SK-N-SH (cell line): ENCODE results near the gene OBSCN. TPM values are rescaled to one million over a fixed set of nuclear protein-coding genes. Genes with fewer than 3 reads are reported as not detected.

Experiments used
- CTCF ChIA-PET: fragments of 300-600, 350-600 bp; formaldehyde crosslinking; extraction: SDS; loops from one replicate; lab custom pipeline; 2021; lab: Yijun Ruan, JAX
- POLR2A ChIA-PET: fragments of 350-600 bp; sonication (Branson Sonifier 250); formaldehyde crosslinking; extraction: SDS; loops from one replicate; lab custom pipeline; 2020; ENCODE audit warnings: antibody characterized with exemption, inconsistent platforms; lab: Yijun Ruan, JAX
- DNase-seq: peaks from one replicate; pipeline ENCODE4 v3.0.0; 2012
- H2AFZ ChIP-seq: fragments of 200-600 bp; sonication (generic); 2 replicates; pipeline ENCODE4 v1.8.1; 2016; ENCODE audit warnings: antibody characterized with exemption, mild to moderate bottlenecking, low read depth
- H3F3A ChIP-seq: fragments of 200-600 bp; sonication (generic); replicated peaks from 2 replicates; pipeline ENCODE3; 2016; ENCODE audit warnings: antibody characterized with exemption, mild to moderate bottlenecking; ENCODE audit not compliant: insufficient read depth
- H3K27ac ChIP-seq, 2 experiments: fragments of 200-500 bp in 1 of 2; fragments of 200-600 bp in 1 of 2; sonication (Bioruptor generic) in 1 of 2; sonication (generic), shearing (Covaris generic) in 1 of 2; 2 replicates each; pipeline versions ENCODE4 v1.5.1 to v1.6.1; 2014 to 2016; ENCODE audit warnings: low read depth in 2 of 2, inconsistent platforms in 1 of 2, low read length in 1 of 2, mild to moderate bottlenecking in 1 of 2, mixed read lengths in 1 of 2
- H3K27me3 ChIP-seq: fragments of 200-600 bp; sonication (generic), shearing (Covaris generic); 2 replicates; pipeline ENCODE4 v1.6.1; 2016; ENCODE audit warnings: mixed run types; ENCODE audit not compliant: insufficient read depth
- H3K36me3 ChIP-seq, 2 experiments: fragments of 200-500 bp in 1 of 2; fragments of 200-600 bp in 1 of 2; sonication (Bioruptor generic) in 1 of 2; sonication (generic) in 1 of 2; replicated peaks in 1 of 2; 2 replicates each; pipeline versions ENCODE3 to v1.5.1; 2014 to 2016; ENCODE audit warnings: low read length in 1 of 2, mild to moderate bottlenecking in 1 of 2; ENCODE audit not compliant: insufficient read depth in 2 of 2, control insufficient read depth in 1 of 2
- H3K4me1 ChIP-seq, 2 experiments: fragments of 200-500 bp in 1 of 2; fragments of 200-600 bp in 1 of 2; sonication (Bioruptor generic) in 1 of 2; sonication (generic), shearing (Covaris generic) in 1 of 2; 2 replicates each; pipeline versions ENCODE4 v1.5.1 to v1.6.1; 2014 to 2016; ENCODE audit warnings: low read depth in 1 of 2, low read length in 1 of 2, mixed run types in 1 of 2; ENCODE audit not compliant: insufficient read depth in 2 of 2, control insufficient read depth in 1 of 2
- H3K4me2 ChIP-seq: fragments of 200-600 bp; sonication (generic), shearing (Covaris generic); 2 replicates; pipeline ENCODE4 v1.6.1; 2017; ENCODE audit warnings: mixed run types
- H3K4me3 ChIP-seq, 2 experiments: fragments of 200-500 bp in 1 of 2; fragments of 200-600 bp in 1 of 2; sonication (Bioruptor generic) in 1 of 2; sonication (generic), shearing (Covaris generic) in 1 of 2; 2 replicates each; pipeline versions ENCODE4 v1.5.1 to v1.8.1; 2014 to 2016; ENCODE audit warnings: low read depth in 2 of 2, inconsistent platforms in 1 of 2, low read length in 1 of 2, mild to moderate bottlenecking in 1 of 2, mixed read lengths in 1 of 2, moderate library complexity in 1 of 2
- H3K79me2 ChIP-seq: fragments of 200-600 bp; sonication (generic); 2 replicates; pipeline ENCODE4 v1.8.1; 2017; ENCODE audit warnings: mild to moderate bottlenecking; ENCODE audit not compliant: insufficient read depth
- H3K9ac ChIP-seq: fragments of 200-600 bp; sonication (generic); 2 replicates; pipeline ENCODE4 v1.6.1; 2017; ENCODE audit warnings: mixed run types
- H3K9me2 ChIP-seq: fragments of 200-600 bp; sonication (generic); 2 replicates; pipeline ENCODE4 v1.6.1; 2017; ENCODE audit warnings: mixed run types
- H3K9me3 ChIP-seq: fragments of 200-600 bp; sonication (generic); 2 replicates; pipeline ENCODE4 v1.6.1; 2017; ENCODE audit warnings: mixed run types, mild to moderate bottlenecking, moderate library complexity
- H4K20me1 ChIP-seq: fragments of 200-600 bp; sonication (generic); 2 replicates; pipeline ENCODE4 v1.6.1; 2017; ENCODE audit warnings: mild to moderate bottlenecking, mixed run types; ENCODE audit not compliant: insufficient read depth
- CTCF ChIP-seq: fragments of 200-600 bp; sonication (generic); IDR thresholded peaks from 2 replicates; pipeline ENCODE4 v1.6.1; 2017; ENCODE audit warnings: antibody characterized with exemption, mild to moderate bottlenecking, moderate library complexity
- ELF1 ChIP-seq: IDR thresholded peaks from 2 replicates; pipeline ENCODE4 v1.4.0; 2012
- EP300 ChIP-seq, 2 experiments: IDR thresholded peaks; 2 replicates each; pipeline versions ENCODE4 v1.4.0 to v1.6.1; 2012; ENCODE audit warnings: borderline replicate concordance in 1 of 2, low read depth in 1 of 2, low read length in 1 of 2
- EZH2phosphoT487 ChIP-seq: fragments of 200-600 bp; sonication (generic); IDR thresholded peaks from 2 replicates; pipeline ENCODE4 v1.6.1; 2017; ENCODE audit warnings: low read depth, mixed run types, mild to moderate bottlenecking, antibody characterized with exemption, moderate library complexity, borderline replicate concordance
- FOXJ3 ChIP-seq: sonication (generic); formaldehyde crosslinking; IDR thresholded peaks from 2 replicates; pipeline ENCODE4 v1.5.1; 2020; ENCODE audit warnings: mild to moderate bottlenecking, missing genetic modification reagents
- GATA2 ChIP-seq: sonication (generic); formaldehyde crosslinking; IDR thresholded peaks from 2 replicates; pipeline ENCODE4 v1.5.0; 2020; ENCODE audit warnings: mild to moderate bottlenecking, missing genetic modification reagents
- MAX ChIP-seq: IDR thresholded peaks from 2 replicates; pipeline ENCODE4 v1.4.0; 2012; ENCODE audit warnings: low read depth
- NFIC ChIP-seq: IDR thresholded peaks from 2 replicates; pipeline ENCODE4 v1.4.0; 2012; ENCODE audit warnings: borderline replicate concordance
- PBX3 ChIP-seq: IDR thresholded peaks from 2 replicates; pipeline ENCODE4; 2012
- POLR2AphosphoS5 ChIP-seq: IDR thresholded peaks from 2 replicates; pipeline ENCODE4 v1.6.1; 2012; ENCODE audit warnings: low read depth, low read length
- RAD21 ChIP-seq: IDR thresholded peaks from 2 replicates; pipeline ENCODE4 v1.6.1; 2012; ENCODE audit warnings: mild to moderate bottlenecking, low read length
- RFX5 ChIP-seq: IDR thresholded peaks from 2 replicates; pipeline ENCODE4 v1.6.1; 2012; ENCODE audit warnings: mild to moderate bottlenecking, improper control_type of control experiment, low read length
- RXRA ChIP-seq: IDR thresholded peaks from 2 replicates; pipeline ENCODE4 v1.4.0; 2012; ENCODE audit warnings: low read depth, mild to moderate bottlenecking, borderline replicate concordance
- SMC3 ChIP-seq: IDR thresholded peaks from 2 replicates; pipeline ENCODE4 v1.6.1; 2012; ENCODE audit warnings: low read depth, low read length, improper control_type of control experiment
- YY1 ChIP-seq: IDR thresholded peaks from 2 replicates; pipeline ENCODE4 v1.4.0; 2012; ENCODE audit warnings: low read depth, mild to moderate bottlenecking
- whole genome bisulfite sequencing: methylation state at CpG from one replicate; pipeline ENCODE4 v1.1.6; 2017; ENCODE audit warnings: low lambda C conversion rate; 5-methylcytosine and 5-hydroxymethylcytosine counted together
- polyA plus RNA-seq, 3 experiments: library from polyadenylated mRNA; depleted of rRNA; stranded (reverse); fragments of >200 nt; gene quantifications; 2 replicates each; pipeline ENCODE4 v1.2.3, GENCODE V29; 2012
- TF ChIP-seq, protein P1 (sequence below): IDR thresholded peaks from 2 replicates; pipeline ENCODE4 v1.4.0; 2012; ENCODE audit warnings: low read depth, borderline replicate concordance
- TF ChIP-seq, protein P2 (sequence below): IDR thresholded peaks from 2 replicates; pipeline ENCODE4 v1.4.0; 2012; ENCODE audit warnings: low read depth, borderline replicate concordance

The OBSCN gene
- polyA plus RNA-seq, 1 of the 3 experiments (the other 2 are of a cell fraction) = 4.0 TPM

- CTCF ChIA-PET = no interaction called here
These were observed 136.8 kb downstream of the OBSCN start for GRCh38 chr1:228344631-228345072.

GRCh38 chr1:228345201-228345930, 137.5 kb downstream of the OBSCN start:
- H3K4me2 ChIP-seq = no peak overlapping the region
- no peaks in the 10 kb centered on the region for H3K79me2 ChIP-seq
- H2AFZ ChIP-seq = no peak overlapping the region
- H3K9me3 ChIP-seq = no peaks in the 10 kb centered on the region
- no peaks in the 10 kb centered on the region for H3K4me1 ChIP-seq
- no peak for DNase-seq
- ChIA-PET POLR2A (no interaction called here), CTCF (no interaction called here)
- H3K9me2 ChIP-seq = no peaks in the 10 kb centered on the region
- no peaks in the 10 kb centered on the region for H3K27me3 ChIP-seq
- no peaks in the 10 kb centered on the region for H4K20me1 ChIP-seq
- WGBS = 55% methylated on average over 4 of the region's 17 CpGs
- H3K36me3 ChIP-seq = no peaks in the 10 kb centered on the region
- no peak overlapping the region for H3K4me3 ChIP-seq
- H3K27ac ChIP-seq = no peak overlapping the region
- no peaks in the 10 kb centered on the region for H3F3A ChIP-seq
- H3K9ac ChIP-seq = no peak overlapping the region
- TF ChIP-seq GATA2 (CRISPR knock-in tag) (no peak), PBX3 (no peak), CTCF (no peak), RXRA (no peak), ELF1 (no peak), RFX5 (no peak), FOXJ3 (no peak), MAX (no peak), EZH2phosphoT487 (no peak), SMC3 (no peak), YY1 (no peak)
- TF ChIP-seq, protein P1, sequence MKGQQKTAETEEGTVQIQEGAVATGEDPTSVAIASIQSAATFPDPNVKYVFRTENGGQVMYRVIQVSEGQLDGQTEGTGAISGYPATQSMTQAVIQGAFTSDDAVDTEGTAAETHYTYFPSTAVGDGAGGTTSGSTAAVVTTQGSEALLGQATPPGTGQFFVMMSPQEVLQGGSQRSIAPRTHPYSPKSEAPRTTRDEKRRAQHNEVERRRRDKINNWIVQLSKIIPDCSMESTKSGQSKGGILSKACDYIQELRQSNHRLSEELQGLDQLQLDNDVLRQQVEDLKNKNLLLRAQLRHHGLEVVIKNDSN = no peak
- TF ChIP-seq, protein P2, sequence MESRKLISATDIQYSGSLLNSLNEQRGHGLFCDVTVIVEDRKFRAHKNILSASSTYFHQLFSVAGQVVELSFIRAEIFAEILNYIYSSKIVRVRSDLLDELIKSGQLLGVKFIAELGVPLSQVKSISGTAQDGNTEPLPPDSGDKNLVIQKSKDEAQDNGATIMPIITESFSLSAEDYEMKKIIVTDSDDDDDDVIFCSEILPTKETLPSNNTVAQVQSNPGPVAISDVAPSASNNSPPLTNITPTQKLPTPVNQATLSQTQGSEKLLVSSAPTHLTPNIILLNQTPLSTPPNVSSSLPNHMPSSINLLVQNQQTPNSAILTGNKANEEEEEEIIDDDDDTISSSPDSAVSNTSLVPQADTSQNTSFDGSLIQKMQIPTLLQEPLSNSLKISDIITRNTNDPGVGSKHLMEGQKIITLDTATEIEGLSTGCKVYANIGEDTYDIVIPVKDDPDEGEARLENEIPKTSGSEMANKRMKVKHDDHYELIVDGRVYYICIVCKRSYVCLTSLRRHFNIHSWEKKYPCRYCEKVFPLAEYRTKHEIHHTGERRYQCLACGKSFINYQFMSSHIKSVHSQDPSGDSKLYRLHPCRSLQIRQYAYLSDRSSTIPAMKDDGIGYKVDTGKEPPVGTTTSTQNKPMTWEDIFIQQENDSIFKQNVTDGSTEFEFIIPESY = no peak

More at GRCh38 chr1:228344631-228345072, 136.8 kb downstream of the OBSCN start:
- Histone ChIP-seq H4K20me1 (no peaks in the 10 kb centered on the region), H2AFZ (no peak overlapping the region), H3K4me1 (no peaks in the 10 kb centered on the region), H3K9me3 (no peaks in the 10 kb centered on the region), H3K4me2 (no peak overlapping the region)
- POLR2A ChIA-PET = no interaction called here
- DNase-seq = no peak
- TF ChIP-seq GATA2 (CRISPR knock-in tag) = no peak
- no peak for TF ChIP-seq RAD21
- TF ChIP-seq EP300 (IDR thresholded peaks at IDR 0.05; ENCODE audit: borderline replicate concordance in 1 of 2, low read depth in 1 of 2, low read length in 1 of 2) = no peak
- TF ChIP-seq CTCF = no peak
- TF ChIP-seq FOXJ3 = no peak
- TF ChIP-seq POLR2AphosphoS5 = no peak
- no peak for TF ChIP-seq NFIC
- TF ChIP-seq, all 33 proteins: peak for 0
- no peaks in the 10 kb centered on the region for H3K79me2 ChIP-seq
- no peaks in the 10 kb centered on the region for H3F3A ChIP-seq
- no peak overlapping the region for H3K9ac ChIP-seq
- 73% methylated on average over 3 of the region's 5 CpGs for WGBS
- no peaks in the 10 kb centered on the region for H3K36me3 ChIP-seq
- H3K27me3 ChIP-seq = no peaks in the 10 kb centered on the region
- no peak overlapping the region for H3K27ac ChIP-seq
- no peak overlapping the region for H3K4me3 ChIP-seq
- no peaks in the 10 kb centered on the region for H3K9me2 ChIP-seq
